Neural cell (in vitro differentiated cells): ENCODE measurements around the gene CYBB.

Experiments used
- EP300 ChIP-seq: fragments of 450-650 bp; conservative IDR thresholded peaks from 2 replicates; pipeline ENCODE4 v1.6.1; 2014; ENCODE audit warnings: antibody characterized with exemption, mild to moderate bottlenecking, moderate library complexity; ENCODE audit not compliant: poor library complexity, severe bottlenecking
- MXI1 ChIP-seq: fragments of 450-650 bp; conservative IDR thresholded peaks from 2 replicates; pipeline ENCODE4 v1.6.1; 2014; ENCODE audit warnings: antibody characterized with exemption, mild to moderate bottlenecking; ENCODE audit not compliant: poor library complexity, severe bottlenecking
- RAD21 ChIP-seq: fragments of 450-650 bp; conservative IDR thresholded peaks from 2 replicates; pipeline ENCODE4 v1.6.1; 2014; ENCODE audit warnings: antibody characterized with exemption, mild to moderate bottlenecking, moderate library complexity
- TAF1 ChIP-seq: IDR thresholded peaks from 2 replicates; pipeline ENCODE4 v1.6.1; 2012; ENCODE audit warnings: low read depth
- TF ChIP-seq, protein P1 (sequence below): fragments of 450-650 bp; IDR thresholded peaks from 2 replicates; pipeline ENCODE4 v1.5.1; 2014; ENCODE audit warnings: antibody characterized with exemption, mild to moderate bottlenecking, moderate library complexity; ENCODE audit not compliant: poor library complexity, severe bottlenecking

DNA sequence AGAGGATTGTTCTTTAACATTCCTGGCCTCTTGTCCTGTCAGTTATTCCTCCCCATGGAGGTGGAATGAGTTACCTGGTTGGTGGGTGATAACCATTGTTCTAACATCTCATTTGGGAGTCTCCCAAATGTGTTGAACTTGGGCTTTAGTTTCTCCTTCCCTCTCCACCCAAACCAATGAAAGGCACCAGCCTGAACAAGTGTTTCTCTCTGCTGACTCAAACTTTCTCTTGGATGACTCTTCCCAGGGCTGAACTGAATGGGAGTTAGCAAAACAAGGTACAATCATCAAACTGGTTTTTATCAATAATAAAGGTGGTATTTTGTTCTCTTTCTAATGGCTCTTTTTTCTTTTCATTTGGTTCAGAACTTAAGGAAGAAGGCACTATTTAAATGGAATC, 64.8 kb downstream of the CYBB start:
- TF ChIP-seq, protein P1, sequence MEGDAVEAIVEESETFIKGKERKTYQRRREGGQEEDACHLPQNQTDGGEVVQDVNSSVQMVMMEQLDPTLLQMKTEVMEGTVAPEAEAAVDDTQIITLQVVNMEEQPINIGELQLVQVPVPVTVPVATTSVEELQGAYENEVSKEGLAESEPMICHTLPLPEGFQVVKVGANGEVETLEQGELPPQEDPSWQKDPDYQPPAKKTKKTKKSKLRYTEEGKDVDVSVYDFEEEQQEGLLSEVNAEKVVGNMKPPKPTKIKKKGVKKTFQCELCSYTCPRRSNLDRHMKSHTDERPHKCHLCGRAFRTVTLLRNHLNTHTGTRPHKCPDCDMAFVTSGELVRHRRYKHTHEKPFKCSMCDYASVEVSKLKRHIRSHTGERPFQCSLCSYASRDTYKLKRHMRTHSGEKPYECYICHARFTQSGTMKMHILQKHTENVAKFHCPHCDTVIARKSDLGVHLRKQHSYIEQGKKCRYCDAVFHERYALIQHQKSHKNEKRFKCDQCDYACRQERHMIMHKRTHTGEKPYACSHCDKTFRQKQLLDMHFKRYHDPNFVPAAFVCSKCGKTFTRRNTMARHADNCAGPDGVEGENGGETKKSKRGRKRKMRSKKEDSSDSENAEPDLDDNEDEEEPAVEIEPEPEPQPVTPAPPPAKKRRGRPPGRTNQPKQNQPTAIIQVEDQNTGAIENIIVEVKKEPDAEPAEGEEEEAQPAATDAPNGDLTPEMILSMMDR, result no peak
- TF ChIP-seq EP300, result no peak
- no peak for TF ChIP-seq MXI1
- TF ChIP-seq RAD21, result no peak
- no peak for TF ChIP-seq TAF1
